K562 (cell line): Measurements from ENCODE around the gene ICE2. TPM values are rescaled to one million over a fixed set of nuclear protein-coding genes. Genes with fewer than 3 reads are reported as not detected.

Experiments
- ATAC-seq: fragments of 200-7000 bp; cut with Tn5 transposase; 3 replicates; pipeline ENCODE4 v1.9.1; 2020; ENCODE audit warnings: moderate library complexity
- BruUV-seq: library from RNA; stranded (reverse); fragments of 400-500 nt; replicated peaks from 2 replicates; lab custom pipeline; 2021; lab: Mats Ljungman, UMichigan
- CTCF ChIA-PET: fragments of 300-600 bp; formaldehyde crosslinking; extraction: SDS; loops from one replicate; lab custom pipeline; 2021; ENCODE audit warnings: low intra/inter-chr PET ratio; lab: Yijun Ruan, JAX
- POLR2A ChIA-PET: fragments of 300-600, 350-650 bp; sonication (Branson Sonifier 250); formaldehyde crosslinking; extraction: SDS; loops from one replicate; lab custom pipeline; 2021; ENCODE audit warnings: antibody characterized with exemption, inconsistent platforms; lab: Yijun Ruan, JAX
- DNase-seq, 4 experiments: peaks; one replicate each; pipeline versions ENCODE4 v3.0.0 to v3.0.0-alpha.2; 2011 to 2018; ENCODE audit warnings: low spot score in 3 of 4, mixed read lengths in 3 of 4; ENCODE audit errors: extremely low read depth in 1 of 4
- FAIRE-seq: peaks from 2 replicates; lab custom pipeline; 2011; peaks lifted over from hg19 to GRCh38; lab: Jason Lieb, UNC
- H2AFZ ChIP-seq: 2 replicates; pipeline ENCODE4 v1.6.0; 2011; ENCODE audit warnings: low read depth, low read length, control low read depth, inconsistent platforms
- H3K27ac ChIP-seq: fragments of 200-600 bp; 3 replicates; pipeline ENCODE4 v1.8.0; 2011; ENCODE audit warnings: low read depth, mild to moderate bottlenecking, control low read depth, inconsistent platforms, low read length, moderate library complexity, mixed read lengths; ENCODE audit errors: extremely low read depth
- H3K27me3 ChIP-seq, 2 experiments: fragments of 300-600 bp in 1 of 2; 2 replicates in 1 of 2; 3 replicates in 1 of 2; pipeline versions ENCODE4 v1.6.0 to v1.8.0; 2011; ENCODE audit warnings: inconsistent platforms in 2 of 2, low read length in 2 of 2, mild to moderate bottlenecking in 1 of 2, mixed read lengths in 1 of 2, moderate library complexity in 1 of 2; ENCODE audit not compliant: control insufficient read depth in 2 of 2, insufficient read depth in 2 of 2
- H3K36me3 ChIP-seq: fragments of 300-600 bp; 3 replicates; pipeline ENCODE4 v1.8.0; 2011; ENCODE audit warnings: mild to moderate bottlenecking, low read length, inconsistent platforms; ENCODE audit not compliant: control insufficient read depth, insufficient read depth
- H3K4me1 ChIP-seq, 2 experiments: fragments of 200-600 bp in 1 of 2; replicated peaks in 1 of 2; 2 replicates in 1 of 2; 3 replicates in 1 of 2; pipeline versions ENCODE4 v1.5.1 to v1.8.0; 2011; ENCODE audit warnings: inconsistent platforms in 2 of 2, low read length in 2 of 2, mild to moderate bottlenecking in 1 of 2, mixed read lengths in 1 of 2, moderate library complexity in 1 of 2; ENCODE audit not compliant: control insufficient read depth in 2 of 2, insufficient read depth in 2 of 2
- H3K4me2 ChIP-seq: 2 replicates; pipeline ENCODE4 v1.6.1; 2011; ENCODE audit warnings: low read length, control low read depth, inconsistent platforms, mixed read lengths; ENCODE audit not compliant: insufficient read depth
- H3K4me3 ChIP-seq: fragments of 200-600 bp; sonication (generic), shearing (Covaris generic); 2 replicates; pipeline ENCODE4 v1.5.1; 2016; ENCODE audit warnings: control low read depth, inconsistent platforms
- H3K79me2 ChIP-seq: fragments of 200-600 bp; 3 replicates; pipeline ENCODE4 v1.8.0; 2011; ENCODE audit warnings: low read length, inconsistent platforms; ENCODE audit not compliant: control insufficient read depth, insufficient read depth
- H3K9ac ChIP-seq, 2 experiments: 2 replicates each; pipeline versions ENCODE4 v1.6.0 to v1.6.1; 2011; ENCODE audit warnings: low read depth in 2 of 2, low read length in 2 of 2, control low read depth in 1 of 2, inconsistent platforms in 1 of 2, mild to moderate bottlenecking in 1 of 2, mixed read lengths in 1 of 2; ENCODE audit not compliant: insufficient read depth in 1 of 2
- H3K9me1 ChIP-seq: one replicate; pipeline ENCODE4 v1.6.0; 2011; ENCODE audit warnings: inconsistent platforms, mild to moderate bottlenecking, low read length, moderate library complexity; ENCODE audit not compliant: control insufficient read depth, insufficient read depth
- H3K9me3 ChIP-seq: replicated peaks from 2 replicates; pipeline ENCODE4 v1.5.1; 2011; ENCODE audit warnings: low read depth, low read length, inconsistent platforms; ENCODE audit not compliant: control insufficient read depth, insufficient read depth
- H4K20me1 ChIP-seq: replicated peaks from 2 replicates; pipeline ENCODE4 v1.6.1; 2011; ENCODE audit warnings: low read length, inconsistent platforms, mixed read lengths; ENCODE audit not compliant: control insufficient read depth, insufficient read depth
- BACH1 ChIP-seq: fragments of 200-800 bp; sonication (Bioruptor generic); IDR thresholded peaks from 2 replicates; pipeline ENCODE4 v1.6.1; 2016; ENCODE audit warnings: missing genetic modification characterization, missing compliant biosample characterization
- BRF2 ChIP-seq: IDR thresholded peaks from 3 replicates; pipeline ENCODE4 v1.6.1; 2011; ENCODE audit warnings: borderline replicate concordance, mild to moderate bottlenecking; ENCODE audit not compliant: insufficient read length, insufficient read depth
- CCNT2 ChIP-seq: IDR thresholded peaks from 2 replicates; pipeline ENCODE4 v1.6.1; 2011; ENCODE audit warnings: borderline replicate concordance, low read depth, mild to moderate bottlenecking, moderate library complexity, mixed read lengths, low read length; ENCODE audit not compliant: insufficient read length; ENCODE audit errors: extremely low read depth
- CHD4 ChIP-seq: fragments of 200-600 bp; sonication (generic); IDR thresholded peaks from 3 replicates; pipeline ENCODE4 v1.6.1; 2012; ENCODE audit warnings: low read depth, mild to moderate bottlenecking, mixed read lengths, low read length, inconsistent platforms; ENCODE audit not compliant: insufficient read depth, insufficient replicate concordance, poor library complexity, severe bottlenecking
- EHMT2 ChIP-seq: fragments of 450-650 bp; IDR thresholded peaks from 2 replicates; pipeline ENCODE4 v1.6.1; 2018; ENCODE audit warnings: antibody characterized with exemption
- HOMEZ ChIP-seq: fragments of 250-450 bp; sonication (Bioruptor Pico); IDR thresholded peaks from 2 replicates; pipeline ENCODE4 v1.4.0; 2020; ENCODE audit warnings: mild to moderate bottlenecking, moderate library complexity
- MCM5 ChIP-seq: fragments of 450-650 bp; IDR thresholded peaks from 2 replicates; pipeline ENCODE4 v1.6.1; 2016; ENCODE audit warnings: low read depth
- NR1H2 ChIP-seq: sonication (generic); formaldehyde crosslinking; IDR thresholded peaks from 2 replicates; pipeline ENCODE4 v1.4.0; 2020; ENCODE audit warnings: mild to moderate bottlenecking, missing genetic modification reagents
- POLR3A ChIP-seq: IDR thresholded peaks from 2 replicates; pipeline ENCODE4 v1.6.1; 2011; ENCODE audit warnings: borderline replicate concordance, mild to moderate bottlenecking, moderate library complexity; ENCODE audit not compliant: insufficient read length, insufficient read depth; ENCODE audit errors: extremely low read depth
- STAG1 ChIP-seq: sonication (generic); formaldehyde crosslinking; IDR thresholded peaks from 2 replicates; pipeline ENCODE4 v1.5.0; 2020; ENCODE audit warnings: missing genetic modification reagents, borderline replicate concordance
- TEAD4 ChIP-seq, 2 experiments: sonication (generic) in 1 of 2; formaldehyde crosslinking in 1 of 2; IDR thresholded peaks; 2 replicates each; pipeline versions ENCODE4 v1.6.1 to v1.8.0; 2012 to 2022; ENCODE audit warnings: borderline replicate concordance in 1 of 2, inconsistent platforms in 1 of 2, low read length in 1 of 2, mild to moderate bottlenecking in 1 of 2, missing genetic modification reagents in 1 of 2
- USF2 ChIP-seq: sonication (generic); formaldehyde crosslinking; IDR thresholded peaks from 2 replicates; pipeline ENCODE4 v1.5.0; 2020; ENCODE audit warnings: missing genetic modification reagents
- ZBED1 ChIP-seq: IDR thresholded peaks from 2 replicates; pipeline ENCODE4 v1.6.1; 2014
- WGBS: fragments of 100-300 bp; shearing (Covaris generic); methylation state at CpG from one replicate; pipeline ENCODE4 v1.1.6; 2016; ENCODE audit warnings: low coverage, mixed read lengths; ENCODE audit not compliant: insufficient coverage; ENCODE audit errors: missing lambda C conversion rate; 5-methylcytosine and 5-hydroxymethylcytosine counted together
- in situ Hi-C: fragments of 300-500 bp; cut with MboI; formaldehyde crosslinking; loops from 4 replicates; pipeline ENCODE4 v1.15.0; 2018; ENCODE audit warnings: inconsistent platforms, mixed read lengths
- intact Hi-C: fragments of 100-400 bp; cut with micrococcal nuclease; formaldehyde crosslinking; loops from 2 replicates; pipeline ENCODE4 v1.14.2; 2022
- polyA plus RNA-seq, 8 experiments: library from polyadenylated mRNA; depleted of rRNA in 4 of 8; stranded (reverse) in 5 of 8; unstranded in 3 of 8; fragments of >200 nt; fragmentation: Nextera tagmentation in 2 of 8; fragmentation: Illumina TruSeq in 1 of 8; extraction: Ambion mirVana in 2 of 8; extraction: Trizol in 1 of 8; gene quantifications; 2 replicates each; pipeline versions ENCODE4 v1.2.1 to v1.2.3, GENCODE V29; 2011 to 2014; ENCODE audit warnings: inconsistent platforms in 1 of 8, missing spikeins in 1 of 8
- total RNA-seq, 7 experiments: library from RNA; depleted of rRNA in 6 of 7; stranded (reverse); fragments of >200 nt in 6 of 7; fragmentation: Illumina TruSeq in 2 of 7; extraction: Trizol in 2 of 7; gene quantifications; 2 replicates each; pipeline versions ENCODE4 v1.2.1 to v1.2.3, GENCODE V29; 2011 to 2021; ENCODE audit warnings: low replicate concordance in 1 of 7
- TF ChIP-seq, protein P1 (sequence below): fragments of 450-650 bp; IDR thresholded peaks from 2 replicates; pipeline ENCODE4 v1.6.1; 2016; ENCODE audit warnings: antibody characterized with exemption
- TF ChIP-seq, protein P2 (sequence below): fragments of 250-450 bp; sonication (Bioruptor Pico); IDR thresholded peaks from 2 replicates; pipeline ENCODE4 v1.4.0; 2020; ENCODE audit warnings: borderline replicate concordance

The ICE2 gene
- total and polyA plus RNA-seq, 9 of the 15 experiments (the other 6 are each of a cell fraction or from before 2014, with no cell fraction given), result 21.8 to 87.9 (median 58.1) TPM

DNA sequence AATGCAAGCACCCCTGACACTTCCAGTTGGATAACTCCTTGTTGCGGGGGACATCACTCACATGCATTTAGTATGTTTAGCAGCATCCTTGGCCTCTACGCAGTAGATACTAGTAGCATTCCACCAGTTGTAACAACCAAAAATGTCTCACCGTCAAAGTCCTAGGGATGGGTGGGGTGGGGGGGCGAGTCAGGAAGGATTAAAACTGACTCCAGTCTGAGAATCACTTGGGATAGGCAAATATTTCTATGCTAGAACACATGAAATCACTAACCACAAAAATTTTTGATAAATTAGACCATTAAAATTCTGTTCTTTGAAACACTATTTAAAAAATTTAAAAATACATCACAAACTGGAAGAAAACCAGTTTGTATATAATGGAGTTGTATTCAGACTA lies 18.0 kb downstream of the ICE2 start:
- Histone ChIP-seq H3K27me3 (no peaks in the 10 kb centered on the region), H3K27ac (no peak overlapping the region), H3K36me3 (peaks cover 50% of the 10 kb centered on the region), H3K4me1 (no peaks in the 10 kb centered on the region), H3K4me3 (no peak overlapping the region), H3K9ac (no peak overlapping the region), H4K20me1 (no peaks in the 10 kb centered on the region), H3K4me2 (no peak overlapping the region), H3K9me1 (no peaks in the 10 kb centered on the region), H3K79me2 (no peaks in the 10 kb centered on the region), H3K9me3 (no peaks in the 10 kb centered on the region), H2AFZ (no peak overlapping the region)
- ATAC-seq (no peak), FAIRE-seq (no peak), DNase-seq (no peak)
- CTCF ChIA-PET, result no interaction called here
- in situ Hi-C loops (no loop called here), intact Hi-C loops (no loop called here)
- POLR2A ChIA-PET, result interaction anchor here (0.6 kb wide), 1 partner anchor 11 kb away, joined by 3 read pairs; no protein-coding TSS in a partner anchor
- BruUV-seq, result no TSS peak
- WGBS, result 96% methylated on average over 4 of the region's 4 CpGs
- TF ChIP-seq ZBED1 (no peak), NR1H2 (CRISPR knock-in tag) (no peak), USF2 (CRISPR knock-in tag) (no peak), CCNT2 (no peak), BACH1 (tag) (no peak), CHD4 (no peak), STAG1 (CRISPR knock-in tag) (no peak), EHMT2 (no peak), BRF2 (no peak), TEAD4 (IDR thresholded peaks at IDR 0.05; ENCODE audit: low read length) (no peak), TEAD4 (CRISPR knock-in tag; IDR thresholded peaks at IDR 0.05; ENCODE audit: borderline replicate concordance) (no peak), POLR3A (no peak), MCM5 (no peak), HOMEZ (CRISPR knock-in tag) (no peak)
- TF ChIP-seq, protein P1, sequence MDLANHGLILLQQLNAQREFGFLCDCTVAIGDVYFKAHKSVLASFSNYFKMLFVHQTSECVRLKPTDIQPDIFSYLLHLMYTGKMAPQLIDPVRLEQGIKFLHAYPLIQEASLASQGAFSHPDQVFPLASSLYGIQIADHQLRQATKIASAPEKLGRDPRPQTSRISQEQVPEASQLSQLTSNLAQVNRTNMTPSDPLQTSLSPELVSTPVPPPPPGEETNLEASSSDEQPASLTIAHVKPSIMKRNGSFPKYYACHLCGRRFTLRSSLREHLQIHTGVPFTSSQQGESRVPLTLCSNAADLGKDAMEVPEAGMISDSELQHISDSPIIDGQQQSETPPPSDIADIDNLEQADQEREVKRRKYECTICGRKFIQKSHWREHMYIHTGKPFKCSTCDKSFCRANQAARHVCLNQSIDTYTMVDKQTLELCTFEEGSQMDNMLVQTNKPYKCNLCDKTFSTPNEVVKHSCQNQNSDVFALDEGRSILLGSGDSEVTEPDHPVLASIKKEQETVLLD, result no peak
- TF ChIP-seq, protein P2, sequence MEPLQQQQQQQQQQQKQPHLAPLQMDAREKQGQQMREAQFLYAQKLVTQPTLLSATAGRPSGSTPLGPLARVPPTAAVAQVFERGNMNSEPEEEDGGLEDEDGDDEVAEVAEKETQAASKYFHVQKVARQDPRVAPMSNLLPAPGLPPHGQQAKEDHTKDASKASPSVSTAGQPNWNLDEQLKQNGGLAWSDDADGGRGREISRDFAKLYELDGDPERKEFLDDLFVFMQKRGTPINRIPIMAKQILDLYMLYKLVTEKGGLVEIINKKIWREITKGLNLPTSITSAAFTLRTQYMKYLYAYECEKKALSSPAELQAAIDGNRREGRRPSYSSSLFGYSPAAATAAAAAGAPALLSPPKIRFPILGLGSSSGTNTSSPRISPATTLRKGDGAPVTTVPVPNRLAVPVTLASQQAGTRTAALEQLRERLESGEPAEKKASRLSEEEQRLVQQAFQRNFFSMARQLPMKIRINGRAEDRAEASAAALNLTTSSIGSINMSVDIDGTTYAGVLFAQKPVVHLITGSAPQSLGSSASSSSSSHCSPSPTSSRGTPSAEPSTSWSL (CRISPR knock-in tag), result no peak
